GM12891 (cell line): ENCODE results near the gene KIF20B.

ENCODE experiments used
- DNase-seq: peaks from one replicate; pipeline ENCODE4 v3.0.0; 2011; ENCODE audit warnings: low spot score; ENCODE audit not compliant: insufficient read length
- FAIRE-seq: peaks from 2 replicates; lab custom pipeline; 2011; peaks lifted over from hg19 to GRCh38; lab: Jason Lieb, UNC
- PAX5 ChIP-seq: IDR thresholded peaks from 2 replicates; pipeline ENCODE4 v1.6.1; 2011; ENCODE audit warnings: low read length, moderate library complexity, mild to moderate bottlenecking; ENCODE audit not compliant: insufficient read depth, severe bottlenecking
- POLR2A ChIP-seq: IDR thresholded peaks from 2 replicates; pipeline ENCODE4 v1.6.1; 2011; ENCODE audit warnings: low read depth, low read length, control low read depth
- POLR2AphosphoS5 ChIP-seq: IDR thresholded peaks from 2 replicates; pipeline ENCODE4 v1.6.1; 2011; ENCODE audit warnings: low read depth, low read length, control low read depth
- POU2F2 ChIP-seq: IDR thresholded peaks from 2 replicates; pipeline ENCODE4 v1.6.1; 2011; ENCODE audit warnings: low read depth, mild to moderate bottlenecking, control low read depth, low read length, moderate library complexity
- SPI1 ChIP-seq: IDR thresholded peaks from 2 replicates; pipeline ENCODE4 v1.6.1; 2011; ENCODE audit warnings: low read depth, low read length, control low read depth
- TAF1 ChIP-seq: IDR thresholded peaks from 2 replicates; pipeline ENCODE4 v1.6.1; 2011; ENCODE audit warnings: low read depth, low read length, control low read depth

Gene KIF20B

DNA sequence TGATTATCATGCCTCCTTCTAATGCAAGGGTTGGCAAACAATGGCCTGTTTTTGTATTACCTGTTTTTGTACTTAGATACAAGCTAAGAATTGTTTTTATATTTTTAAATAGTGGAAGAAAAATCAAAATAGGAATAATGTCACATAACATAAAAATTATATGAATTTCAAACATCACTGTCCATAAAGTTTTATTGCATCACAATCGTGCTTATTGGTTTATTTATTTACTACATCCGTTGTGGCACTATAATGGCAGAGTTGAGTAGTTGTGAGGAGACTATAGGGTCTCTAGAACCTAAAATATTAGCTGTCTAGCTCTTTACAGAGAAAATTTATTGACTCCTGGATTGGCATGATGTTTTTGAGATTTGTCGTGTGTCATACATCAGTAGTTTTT, 4.1 kb downstream of the KIF20B start:
- no peak for FAIRE-seq
- TF ChIP-seq PAX5 (no peak), POU2F2 (no peak), SPI1 (no peak), TAF1 (no peak), POLR2AphosphoS5 (no peak), POLR2A (no peak)

GRCh38 chr10:89706011-89706410, 4.6 kb downstream of the KIF20B start:
- TF ChIP-seq POLR2AphosphoS5 = no peak
- FAIRE-seq (no peak), DNase-seq (no peak)

More for the DNA sequence above, 4.1 kb downstream of the KIF20B start:
- DNase-seq = no peak

DNA sequence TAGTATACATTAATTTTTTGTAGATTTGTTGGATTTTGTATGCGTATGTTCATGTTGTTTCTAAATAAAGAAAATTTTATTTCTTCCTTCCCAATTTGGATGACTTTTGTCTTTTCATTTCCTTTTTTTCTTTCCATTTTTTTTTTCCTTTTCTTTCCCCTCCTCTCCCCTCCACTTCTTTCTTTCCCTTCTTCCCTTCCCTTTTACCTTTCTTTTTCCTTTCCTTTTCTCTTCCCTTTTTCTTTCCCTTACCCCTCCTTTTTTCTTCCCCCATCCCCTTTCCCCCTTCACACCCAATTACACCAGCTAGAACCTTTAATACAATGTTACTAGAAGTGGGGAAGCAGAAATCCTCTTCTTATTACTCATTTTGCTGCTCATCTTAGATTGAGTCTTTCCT, 6.0 kb downstream of the KIF20B start:
- no peak for DNase-seq
- FAIRE-seq = no peak
- TF ChIP-seq POU2F2 = no peak
- TF ChIP-seq TAF1 = no peak
- TF ChIP-seq PAX5 = no peak
- no peak for TF ChIP-seq POLR2AphosphoS5
- TF ChIP-seq SPI1 = no peak
- no peak for TF ChIP-seq POLR2A

- DNase-seq = no peak
- TF ChIP-seq SPI1 = no peak
- no peak for TF ChIP-seq POU2F2
- TF ChIP-seq TAF1 = no peak
- no peak for TF ChIP-seq POLR2A
- FAIRE-seq = peak; percentile 62
Observed at GRCh38 chr10:89710753-89711152, 9.4 kb downstream of the KIF20B start.

DNA sequence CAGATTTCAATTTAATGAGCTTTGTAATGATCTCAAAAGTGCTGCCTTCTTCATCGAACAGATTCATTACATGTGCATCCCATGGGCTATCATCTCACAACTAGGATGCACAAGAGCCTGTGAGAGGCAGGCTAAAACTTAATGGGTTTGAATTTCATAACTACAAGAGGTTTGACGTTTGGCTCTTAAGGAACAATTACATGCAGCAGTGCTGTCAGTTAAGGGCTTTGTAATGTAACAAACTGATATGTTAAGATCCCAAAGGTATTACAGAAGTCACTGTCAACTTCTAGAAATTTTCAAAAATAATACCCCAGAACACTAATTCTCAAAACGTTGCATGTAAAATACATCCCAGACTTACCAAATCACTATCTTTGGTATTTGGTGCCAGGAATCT, 33.2 kb downstream of the KIF20B start:
- DNase-seq (no peak), FAIRE-seq (no peak)
- TF ChIP-seq PAX5 (no peak), TAF1 (no peak), POLR2A (no peak), POLR2AphosphoS5 (no peak)

GRCh38 chr10:89738551-89739209, 37.3 kb downstream of the KIF20B start:
- DNase-seq (peak; percentile 14), FAIRE-seq (peak; percentile 65)
- TF ChIP-seq TAF1 (no peak), PAX5 (no peak), SPI1 (peak; percentile 87)

DNA sequence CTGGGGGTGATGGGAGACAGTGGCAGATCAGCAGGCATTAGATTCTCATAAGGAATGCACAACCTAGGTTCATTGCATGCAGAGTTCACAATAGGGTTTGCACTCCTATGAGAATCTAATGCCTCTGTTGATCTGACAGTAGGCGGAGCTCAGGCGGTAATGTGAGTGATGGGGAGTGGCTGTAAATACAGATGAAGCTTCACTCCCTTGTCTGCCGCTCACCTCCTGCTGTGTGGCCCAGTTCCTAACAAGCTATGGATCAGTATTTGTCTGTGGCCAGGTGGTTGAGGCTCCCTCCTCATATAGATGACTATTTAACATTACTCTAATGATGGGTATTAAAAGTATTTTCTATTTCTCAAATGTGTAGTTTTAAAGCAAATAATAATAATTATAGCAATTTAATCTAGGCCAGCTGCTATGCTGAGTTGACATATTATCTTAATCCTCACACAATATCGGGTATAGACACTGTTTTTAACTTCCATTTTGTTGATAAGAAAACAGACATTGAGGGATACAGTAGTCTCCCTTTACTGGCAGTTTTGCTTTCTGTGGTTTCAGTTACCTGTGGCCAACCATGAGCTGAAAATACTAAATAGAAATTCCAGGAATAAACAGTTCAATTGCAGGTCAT, 39.9 kb downstream of the KIF20B start:
- TF ChIP-seq TAF1 (no peak), POLR2AphosphoS5 (no peak), POU2F2 (no peak), SPI1 (no peak), POLR2A (no peak), PAX5 (no peak)
- peak; percentile 52 for FAIRE-seq
- no peak for DNase-seq

- DNase-seq = no peak
- FAIRE-seq = no peak
- TF ChIP-seq POU2F2 (no peak), SPI1 (no peak)
Observed at GRCh38 chr10:89744026-89744425, 42.6 kb downstream of the KIF20B start.

- no peak for DNase-seq
- no peak for FAIRE-seq
- TF ChIP-seq SPI1 (no peak), PAX5 (no peak), POLR2AphosphoS5 (no peak)
Observed at GRCh38 chr10:89745903-89746302, 44.5 kb downstream of the KIF20B start.

- no peak for FAIRE-seq
- DNase-seq = no peak
- TF ChIP-seq POU2F2 (no peak), POLR2A (no peak), PAX5 (no peak), SPI1 (no peak), TAF1 (no peak), POLR2AphosphoS5 (no peak)
Observed at GRCh38 chr10:89750441-89750840, 49.1 kb downstream of the KIF20B start.

- DNase-seq (no peak), FAIRE-seq (no peak)
- TF ChIP-seq SPI1 = no peak
Observed at GRCh38 chr10:89755374-89755773, 54.0 kb downstream of the KIF20B start.
